C4-2B (cell line): ENCODE measurements around the gene CEP128.

Experiments
- CTCF ChIP-seq: fragments of 450-650 bp; conservative IDR thresholded peaks from 2 replicates; pipeline ENCODE4 v1.5.1; 2017; ENCODE audit warnings: mild to moderate bottlenecking
- ZFX ChIP-seq: fragments of 450-650 bp; IDR thresholded peaks from 2 replicates; pipeline ENCODE4 v1.6.1; 2017

GRCh38 chr14:80615831-80616230 is 325.7 kb downstream of the CEP128 start:
- TF ChIP-seq CTCF (no peak), ZFX (no peak)
